A375 (cell line): ENCODE data around the gene MLXIPL. TPM values are rescaled to one million over a fixed set of nuclear protein-coding genes. Genes with fewer than 3 reads are reported as not detected.

Experiments
- total RNA-seq: library from RNA; depleted of rRNA; stranded (reverse); fragments of >200 nt; shearing (Covaris generic); gene quantifications from 2 replicates; pipeline ENCODE4 v1.2.3, GENCODE V29; 2014; rRNA removed

Gene MLXIPL, protein sequence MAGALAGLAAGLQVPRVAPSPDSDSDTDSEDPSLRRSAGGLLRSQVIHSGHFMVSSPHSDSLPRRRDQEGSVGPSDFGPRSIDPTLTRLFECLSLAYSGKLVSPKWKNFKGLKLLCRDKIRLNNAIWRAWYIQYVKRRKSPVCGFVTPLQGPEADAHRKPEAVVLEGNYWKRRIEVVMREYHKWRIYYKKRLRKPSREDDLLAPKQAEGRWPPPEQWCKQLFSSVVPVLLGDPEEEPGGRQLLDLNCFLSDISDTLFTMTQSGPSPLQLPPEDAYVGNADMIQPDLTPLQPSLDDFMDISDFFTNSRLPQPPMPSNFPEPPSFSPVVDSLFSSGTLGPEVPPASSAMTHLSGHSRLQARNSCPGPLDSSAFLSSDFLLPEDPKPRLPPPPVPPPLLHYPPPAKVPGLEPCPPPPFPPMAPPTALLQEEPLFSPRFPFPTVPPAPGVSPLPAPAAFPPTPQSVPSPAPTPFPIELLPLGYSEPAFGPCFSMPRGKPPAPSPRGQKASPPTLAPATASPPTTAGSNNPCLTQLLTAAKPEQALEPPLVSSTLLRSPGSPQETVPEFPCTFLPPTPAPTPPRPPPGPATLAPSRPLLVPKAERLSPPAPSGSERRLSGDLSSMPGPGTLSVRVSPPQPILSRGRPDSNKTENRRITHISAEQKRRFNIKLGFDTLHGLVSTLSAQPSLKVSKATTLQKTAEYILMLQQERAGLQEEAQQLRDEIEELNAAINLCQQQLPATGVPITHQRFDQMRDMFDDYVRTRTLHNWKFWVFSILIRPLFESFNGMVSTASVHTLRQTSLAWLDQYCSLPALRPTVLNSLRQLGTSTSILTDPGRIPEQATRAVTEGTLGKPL
- total RNA-seq: 0.05 and 0.26 TPM in 2 replicates

DNA sequence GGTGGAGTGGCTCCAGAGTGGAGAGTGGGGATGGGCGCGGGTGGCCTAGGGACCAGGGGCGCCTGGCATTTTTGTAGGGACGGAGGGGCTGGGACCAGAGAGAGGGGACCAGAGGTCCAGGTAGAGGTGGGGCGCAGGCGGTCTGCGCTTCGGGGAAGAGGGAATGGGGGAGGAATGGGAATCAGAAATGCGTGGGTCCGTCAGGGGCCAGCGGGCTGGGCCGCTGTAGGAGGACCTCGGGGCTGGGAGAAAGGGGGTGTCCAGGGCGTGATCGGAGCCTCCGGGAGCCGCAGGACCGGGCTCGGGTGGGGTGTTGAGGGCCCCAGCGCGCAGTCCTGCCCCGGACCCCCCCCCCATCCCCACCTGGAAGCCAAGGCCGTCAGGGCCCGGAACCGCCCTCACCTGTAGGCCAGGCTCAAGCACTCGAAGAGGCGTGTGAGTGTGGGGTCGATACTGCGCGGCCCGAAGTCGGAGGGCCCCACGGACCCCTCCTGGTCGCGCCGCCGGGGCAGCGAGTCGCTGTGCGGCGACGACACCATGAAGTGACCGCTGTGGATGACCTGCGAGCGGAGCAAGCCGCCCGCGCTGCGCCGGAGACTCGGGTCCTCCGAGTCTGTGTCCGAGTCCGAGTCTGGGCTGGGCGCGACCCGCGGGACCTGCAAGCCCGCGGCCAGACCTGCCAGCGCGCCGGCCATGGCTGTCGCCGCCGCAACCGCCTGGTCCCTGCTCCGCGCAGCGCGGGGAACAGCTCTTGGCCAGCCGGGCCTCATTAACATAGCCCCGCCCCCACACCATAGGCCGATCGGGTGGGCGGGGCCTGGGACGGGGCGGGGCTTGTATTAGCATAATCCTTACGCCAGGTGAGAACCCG is at the start of gene MLXIPL:
MLXIPL (minus strand) TSS at position 725 of the 871 bp plus-strand sequence; CDS start at position 695, 30 bp downstream.

DNA sequence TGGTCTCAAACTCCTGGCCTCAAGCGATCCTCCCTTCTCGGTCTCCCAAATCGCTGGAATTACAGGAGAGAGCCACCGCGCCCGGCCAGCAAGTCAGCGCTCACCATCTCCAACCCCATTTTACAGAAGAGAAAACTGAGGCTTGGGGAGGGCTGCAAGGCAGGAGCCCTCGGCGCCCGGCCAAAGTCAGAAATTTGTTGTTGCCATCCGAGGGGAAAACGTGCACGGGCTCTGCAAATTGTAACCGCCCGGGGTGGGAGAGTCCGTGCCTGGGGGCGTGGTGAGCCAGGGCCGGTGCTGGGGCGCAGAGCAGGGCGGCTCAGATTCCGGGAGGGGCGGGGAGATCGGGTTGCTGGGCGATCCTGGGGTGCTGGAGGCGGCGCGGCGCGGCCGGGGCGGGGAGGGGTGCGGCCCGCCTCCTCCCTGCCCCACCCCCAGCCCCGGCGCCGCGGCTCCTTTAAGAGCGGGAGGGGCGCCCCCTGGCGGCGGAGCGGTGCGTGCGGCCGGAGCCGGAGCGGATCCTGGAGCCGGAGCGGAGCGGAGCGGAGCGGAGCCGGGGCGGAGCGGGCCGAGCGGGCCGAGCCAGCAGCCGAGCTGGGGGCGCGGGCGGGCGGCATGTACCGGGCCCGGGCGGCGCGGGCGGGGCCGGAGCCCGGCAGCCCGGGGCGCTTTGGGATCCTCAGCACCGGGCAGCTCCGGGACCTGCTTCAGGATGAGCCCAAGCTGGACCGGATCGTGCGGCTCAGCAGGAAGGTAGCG is 43.2 kb upstream of the MLXIPL start, which contains the start of gene VPS37D:
VPS37D (plus strand) TSS at position 488 of the 759 bp plus-strand sequence; CDS start at position 616, 128 bp downstream.

DNA sequence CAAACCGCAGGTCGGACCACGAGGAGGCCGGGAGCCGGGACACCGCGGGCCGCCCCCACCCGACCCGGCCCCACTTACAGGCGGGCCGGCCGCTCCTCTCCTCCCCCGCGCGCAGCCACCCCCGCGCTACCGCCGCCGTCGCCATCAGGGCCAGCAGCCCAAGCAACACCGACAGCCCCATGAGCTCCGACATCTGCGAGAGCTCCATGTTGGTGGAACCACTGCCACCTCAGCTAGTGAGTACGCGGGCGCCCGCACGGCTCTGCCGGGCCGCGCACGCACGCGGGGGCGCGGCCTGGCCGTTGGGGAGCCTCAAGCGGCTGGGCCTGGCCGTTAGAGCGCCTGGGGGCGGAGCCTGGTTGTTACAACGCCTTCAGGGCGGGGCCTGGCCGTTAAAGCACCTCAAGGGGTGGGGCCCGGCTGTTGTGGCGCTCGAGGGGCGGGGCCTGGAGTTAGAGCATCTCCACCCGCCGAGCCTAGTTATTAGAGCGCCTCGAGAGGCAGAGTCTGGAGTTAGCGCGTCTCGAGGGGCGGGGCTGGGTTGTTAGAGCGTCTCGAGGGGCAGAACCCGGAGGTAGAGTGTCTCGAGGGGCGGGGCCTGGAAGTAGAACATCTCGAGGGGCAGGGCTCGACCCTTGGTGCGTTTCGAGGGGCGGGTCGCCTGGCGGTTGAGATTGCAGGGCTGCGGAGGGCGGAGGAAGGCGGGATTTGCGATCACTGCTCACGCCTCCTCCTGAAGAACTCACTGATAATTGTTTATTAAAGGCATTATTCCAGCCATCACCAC is 45.8 kb downstream of the MLXIPL start, which contains the start of gene TBL2:
TBL2 (minus strand) TSS at position 238 of the 787 bp plus-strand sequence; CDS start at position 208, 30 bp downstream.

DNA sequence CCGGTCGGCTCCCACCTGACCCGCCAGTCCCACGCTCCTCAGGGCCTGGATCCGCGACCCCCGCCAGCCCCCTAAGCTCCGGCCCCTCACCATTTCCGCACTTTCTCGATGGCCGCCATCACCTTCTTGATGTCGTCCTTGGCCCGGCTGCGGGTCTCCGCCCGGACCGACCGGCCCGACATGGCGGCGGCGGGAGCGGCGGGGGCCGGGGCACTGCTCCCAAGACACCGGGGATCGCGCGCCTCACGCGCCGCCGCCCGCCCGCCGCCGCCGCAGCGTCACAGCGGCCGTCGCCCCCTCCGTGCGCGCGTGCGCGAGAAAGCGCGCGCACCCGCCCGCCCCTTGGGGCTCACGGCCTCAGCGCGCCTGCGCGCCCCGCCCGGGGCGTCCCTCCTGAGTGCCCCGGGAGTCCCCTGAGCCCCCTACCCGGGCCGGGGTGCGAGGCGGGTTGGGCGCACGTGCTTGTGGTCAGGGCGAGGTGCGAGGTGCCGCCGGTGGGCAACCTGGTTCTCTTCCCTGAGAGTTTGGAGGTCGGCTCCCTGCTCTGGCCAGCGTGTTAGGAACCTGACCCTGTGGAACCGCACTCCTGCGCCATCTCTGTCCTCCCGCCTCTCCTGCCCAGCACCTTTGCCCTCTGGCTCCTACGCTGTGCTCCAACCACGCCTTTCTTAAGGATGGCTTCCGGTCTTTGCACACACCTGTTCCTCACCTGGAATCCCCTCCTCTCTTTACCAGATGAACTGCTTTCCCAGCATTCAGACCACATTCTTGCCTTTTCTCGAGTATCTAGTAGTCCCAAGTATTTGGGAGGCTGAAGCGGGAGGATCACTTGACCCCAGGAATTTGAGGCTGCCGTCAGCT is 66.7 kb downstream of the MLXIPL start, which contains the start of gene BCL7B:
BCL7B (minus strand) TSS at position 294 of the 861 bp plus-strand sequence; CDS start at position 182, 112 bp downstream.

Other genes starting within 250 kb of the MLXIPL start
- 3.1 and 3.8 TPM in 2 replicates for gene FZD9, start 190.7 kb downstream of the MLXIPL start, total RNA-seq
- 62.2 and 68.6 TPM in 2 replicates for gene BAZ1B, start 102.2 kb downstream of the MLXIPL start, total RNA-seq
- 47.9 and 56.0 TPM in 2 replicates for gene BCL7B, start 66.8 kb downstream of the MLXIPL start, total RNA-seq
- gene TBL2, start 45.9 kb downstream of the MLXIPL start, total RNA-seq: 66.4 and 78.5 TPM in 2 replicates
- 3.2 and 7.2 TPM in 2 replicates for gene VPS37D, start 43.3 kb upstream of the MLXIPL start, total RNA-seq
- gene DNAJC30, start 58.9 kb upstream of the MLXIPL start, total RNA-seq: 3.1 and 3.6 TPM in 2 replicates
- gene BUD23, start 59.1 kb upstream of the MLXIPL start, total RNA-seq: 105 and 106 TPM in 2 replicates
- 66.5 and 72.9 TPM in 2 replicates for gene STX1A, start 95.1 kb upstream of the MLXIPL start, total RNA-seq
- gene ABHD11, start 114.3 kb upstream of the MLXIPL start, total RNA-seq: 35.9 and 42.6 TPM in 2 replicates
- not detected in 2 replicates for gene CLDN3, start 145.7 kb upstream of the MLXIPL start, total RNA-seq
- 6.8 and 8.0 TPM in 2 replicates for gene CLDN4, start 206.5 kb upstream of the MLXIPL start, total RNA-seq
- 19.9 TPM in 2 replicates for gene METTL27, start 218.0 kb upstream of the MLXIPL start, total RNA-seq
- 0.93 TPM in 1 of 2 replicates, not detected in the other for gene TMEM270, start 236.6 kb upstream of the MLXIPL start, total RNA-seq